ENCODE measurements around the gene CTSD. TPM values are rescaled to one million over a fixed set of nuclear protein-coding genes. Genes with fewer than 3 reads are reported as not detected.

Gene CTSD
- polyA plus RNA-seq, 1 experiment: 206 TPM

DNA sequence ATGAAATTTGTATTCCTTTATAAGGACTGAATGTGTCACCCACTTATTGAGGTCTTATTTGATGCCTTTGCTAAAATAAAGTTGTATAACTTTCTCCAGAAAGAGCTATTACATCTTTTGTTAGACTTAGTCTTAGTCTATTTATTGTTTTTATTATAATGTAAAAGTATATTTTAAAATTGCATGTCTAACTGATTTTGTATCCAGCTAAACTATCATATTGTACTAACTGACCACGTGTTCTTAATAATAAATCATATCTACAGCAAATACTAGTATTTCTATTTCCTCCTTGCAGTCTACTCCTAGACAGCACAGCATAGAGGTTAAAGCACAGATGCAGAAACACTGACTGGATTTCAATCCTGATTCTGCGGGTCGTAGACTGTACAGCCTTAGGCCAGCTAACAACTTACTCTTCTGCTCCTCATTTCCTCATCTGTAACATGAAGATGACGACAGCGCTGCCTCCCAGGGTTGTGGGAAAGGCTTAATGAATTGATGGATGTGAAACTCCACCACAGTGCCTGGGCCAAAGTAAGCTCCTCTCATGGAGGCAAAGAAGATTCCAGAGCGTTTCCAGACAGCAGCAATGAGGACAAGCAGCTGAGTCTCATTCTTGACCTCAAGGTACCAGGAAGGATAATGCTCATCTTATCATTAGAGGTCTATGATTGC is 26.5 kb downstream of the CTSD start:
- no peaks in the 10 kb centered on the region for H3K36me3 ChIP-seq (ENCODE audit: control insufficient read depth, insufficient read depth, low read length)
- TF ChIP-seq, protein P1, sequence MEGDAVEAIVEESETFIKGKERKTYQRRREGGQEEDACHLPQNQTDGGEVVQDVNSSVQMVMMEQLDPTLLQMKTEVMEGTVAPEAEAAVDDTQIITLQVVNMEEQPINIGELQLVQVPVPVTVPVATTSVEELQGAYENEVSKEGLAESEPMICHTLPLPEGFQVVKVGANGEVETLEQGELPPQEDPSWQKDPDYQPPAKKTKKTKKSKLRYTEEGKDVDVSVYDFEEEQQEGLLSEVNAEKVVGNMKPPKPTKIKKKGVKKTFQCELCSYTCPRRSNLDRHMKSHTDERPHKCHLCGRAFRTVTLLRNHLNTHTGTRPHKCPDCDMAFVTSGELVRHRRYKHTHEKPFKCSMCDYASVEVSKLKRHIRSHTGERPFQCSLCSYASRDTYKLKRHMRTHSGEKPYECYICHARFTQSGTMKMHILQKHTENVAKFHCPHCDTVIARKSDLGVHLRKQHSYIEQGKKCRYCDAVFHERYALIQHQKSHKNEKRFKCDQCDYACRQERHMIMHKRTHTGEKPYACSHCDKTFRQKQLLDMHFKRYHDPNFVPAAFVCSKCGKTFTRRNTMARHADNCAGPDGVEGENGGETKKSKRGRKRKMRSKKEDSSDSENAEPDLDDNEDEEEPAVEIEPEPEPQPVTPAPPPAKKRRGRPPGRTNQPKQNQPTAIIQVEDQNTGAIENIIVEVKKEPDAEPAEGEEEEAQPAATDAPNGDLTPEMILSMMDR (IDR thresholded peaks at IDR 0.05; ENCODE audit: insufficient read depth, low read depth, low read length): no peak
- ChIA-PET POLR2A (no interaction called here), CTCF (interaction anchor here (0.9 to 1.0 kb wide), 3 partner anchors 43 to 96 kb away, joined by 3 to 4 read pairs (median 3); no protein-coding TSS in a partner anchor)
- H3K27me3 ChIP-seq (ENCODE audit: control insufficient read depth, insufficient read depth, low read length): peaks cover 1% of the 10 kb centered on the region; the same call in 1 of the 2 replicates
- no peak overlapping the region for H3K4me3 ChIP-seq (ENCODE audit: low read depth, low read length)
- DNase-seq (ENCODE audit: low read depth): no peak

DNA sequence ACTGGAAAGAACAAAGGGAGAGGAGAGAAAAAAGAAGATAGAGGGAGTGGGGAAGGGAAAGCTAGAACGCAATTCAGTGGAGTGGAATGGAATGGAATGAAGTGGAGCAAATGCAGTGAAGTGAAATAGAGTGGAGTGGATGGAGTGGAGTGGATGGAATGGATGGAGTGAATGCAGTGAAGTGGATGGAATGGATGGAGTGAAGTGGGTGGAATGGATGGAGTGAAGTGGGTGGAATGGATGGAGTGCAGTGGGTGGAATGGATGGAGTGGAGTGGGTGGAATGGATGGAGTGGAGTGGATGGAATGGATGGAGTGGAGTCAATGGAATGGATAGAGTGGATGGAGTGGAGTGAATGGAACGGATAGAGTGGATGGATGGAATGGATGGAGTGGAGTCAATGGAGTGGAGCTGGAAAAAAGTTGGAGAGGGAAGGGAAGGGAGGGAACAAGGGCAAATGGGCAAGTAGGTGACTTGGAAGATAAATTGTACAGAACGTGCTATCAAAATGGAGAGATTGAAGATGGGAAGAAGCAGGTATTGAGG is 27.2 kb downstream of the CTSD start:
- peaks cover 1% of the 10 kb centered on the region; the same call in 1 of the 2 replicates for H3K27me3 ChIP-seq (ENCODE audit: control insufficient read depth, insufficient read depth, low read length)
- no peaks in the 10 kb centered on the region for H3K36me3 ChIP-seq (ENCODE audit: control insufficient read depth, insufficient read depth, low read length)
- TF ChIP-seq, protein P1 (IDR thresholded peaks at IDR 0.05; ENCODE audit: insufficient read depth, low read depth, low read length): no peak
- no peak overlapping the region for H3K4me3 ChIP-seq (ENCODE audit: low read depth, low read length)
- CTCF ChIA-PET: interaction anchor here (0.9 kb wide), 1 partner anchor 84 kb away, joined by 4 read pairs; no protein-coding TSS in a partner anchor
- POLR2A ChIA-PET: no interaction called here
- no peak for DNase-seq (ENCODE audit: low read depth)

DNA sequence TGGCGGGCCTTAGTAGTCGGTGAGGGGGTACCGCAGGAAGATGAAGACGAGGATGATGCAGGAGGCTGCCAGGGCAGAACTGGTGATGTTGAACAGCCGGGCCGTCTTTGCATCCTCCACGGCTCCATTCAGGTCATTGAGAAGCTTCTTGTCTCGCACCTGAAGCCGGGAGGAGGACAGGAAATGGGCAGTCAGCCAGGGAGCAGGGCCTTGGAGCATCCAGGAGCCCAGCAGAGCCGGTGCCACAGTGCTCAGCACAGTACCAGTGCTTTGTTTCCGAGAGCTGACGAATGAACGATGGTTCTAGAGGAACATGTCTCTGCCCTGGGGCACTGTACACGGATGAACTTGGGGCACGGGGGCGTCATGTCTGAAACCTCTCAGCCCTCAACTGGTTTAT is 28.5 kb downstream of the CTSD start:
- ChIA-PET CTCF (interaction anchor here (0.5 to 1.8 kb wide), 3 partner anchors 41 to 148 kb away, joined by 3 to 11 read pairs (median 3); no protein-coding TSS in a partner anchor), POLR2A (no interaction called here)
- TF ChIP-seq, protein P1 (IDR thresholded peaks at IDR 0.05; ENCODE audit: insufficient read depth, low read depth, low read length): no peak
- H3K27me3 ChIP-seq (ENCODE audit: control insufficient read depth, insufficient read depth, low read length): peaks cover 3% of the 10 kb centered on the region; the same call in 1 of the 2 replicates
- H3K36me3 ChIP-seq (ENCODE audit: control insufficient read depth, insufficient read depth, low read length): no peaks in the 10 kb centered on the region
- no peak overlapping the region for H3K4me3 ChIP-seq (ENCODE audit: low read depth, low read length)
- DNase-seq (ENCODE audit: low read depth): no peak

DNA sequence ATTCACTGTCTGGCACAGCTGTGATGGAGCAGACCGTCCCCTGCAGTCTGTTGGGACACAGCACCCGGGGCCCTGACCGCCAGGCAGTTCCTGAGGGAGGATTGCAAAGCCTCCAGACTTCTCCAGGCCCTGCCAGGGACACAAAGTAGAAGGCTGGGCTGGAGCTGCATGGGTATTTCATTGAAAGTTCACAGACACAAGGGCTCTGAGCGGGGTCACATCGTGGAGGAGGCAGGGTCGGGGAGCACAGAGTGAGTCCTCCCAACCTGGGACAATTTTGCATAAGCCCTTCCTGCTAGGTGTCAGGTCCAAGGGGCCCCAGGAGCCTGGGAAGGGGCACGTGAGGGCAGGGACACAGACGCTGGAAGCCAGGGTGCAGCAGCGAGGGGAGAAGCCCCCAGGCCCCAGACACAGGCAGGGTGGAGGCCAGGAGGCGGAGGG is 29.1 kb downstream of the CTSD start:
- CTCF ChIA-PET: interaction anchor here (0.5 to 1.8 kb wide), 3 partner anchors 41 to 149 kb away, joined by 3 to 11 read pairs (median 3); no protein-coding TSS in a partner anchor
- DNase-seq (ENCODE audit: low read depth): no peak
- TF ChIP-seq, protein P1 (IDR thresholded peaks at IDR 0.05; ENCODE audit: insufficient read depth, low read depth, low read length): no peak
- POLR2A ChIA-PET: no interaction called here
- no peak overlapping the region for H3K4me3 ChIP-seq (ENCODE audit: low read depth, low read length)
- peaks cover 3% of the 10 kb centered on the region; the same call in 1 of the 2 replicates for H3K27me3 ChIP-seq (ENCODE audit: control insufficient read depth, insufficient read depth, low read length)
- no peaks in the 10 kb centered on the region for H3K36me3 ChIP-seq (ENCODE audit: control insufficient read depth, insufficient read depth, low read length)
